OCI-LY7 (cell line): Measurements from ENCODE around the gene TMEM272. TPM values are rescaled to one million over a fixed set of nuclear protein-coding genes. Genes with fewer than 3 reads are reported as not detected.

Experiments used
- BruUV-seq: library from RNA; stranded (reverse); fragments of 400-500 nt; replicated peaks from 2 replicates; lab custom pipeline; 2021; lab: Mats Ljungman, UMichigan
- CTCF ChIA-PET: fragments of 300-600 bp; sonication (Branson Sonifier 250); formaldehyde crosslinking; loops from one replicate; lab custom pipeline; 2022; ENCODE audit warnings: antibody characterized with exemption; ENCODE audit not compliant: unreplicated experiment; lab: Charles Lee
- POLR2A ChIA-PET: fragments of 300-600 bp; sonication (Branson Sonifier 250); formaldehyde crosslinking; loops from one replicate; lab custom pipeline; 2022; ENCODE audit warnings: antibody characterized with exemption; lab: Charles Lee
- DNase-seq: peaks from one replicate; pipeline ENCODE4 v3.0.0-alpha.2; 2015; ENCODE audit warnings: low spot score
- H2AFZ ChIP-seq: fragments of 200-600 bp; sonication (generic), shearing (Covaris generic); 2 replicates; pipeline ENCODE4 v1.6.1; 2014; ENCODE audit warnings: mild to moderate bottlenecking, antibody characterized with exemption, low read length, moderate library complexity
- H3K27ac ChIP-seq: fragments of 200-600 bp; sonication (generic); 2 replicates; pipeline ENCODE4 v1.5.1; 2014; ENCODE audit warnings: mixed run types, low read depth, mild to moderate bottlenecking, moderate library complexity, low read length, inconsistent platforms; ENCODE audit not compliant: poor library complexity, severe bottlenecking
- H3K36me3 ChIP-seq: fragments of 200-600 bp; sonication (generic); 2 replicates; pipeline ENCODE4 v1.6.1; 2014; ENCODE audit warnings: mild to moderate bottlenecking, antibody characterized with exemption, low read length, moderate library complexity, mixed read lengths; ENCODE audit not compliant: insufficient read depth
- H3K4me1 ChIP-seq: fragments of 200-600 bp; sonication (generic); 2 replicates; pipeline ENCODE4 v1.5.1; 2014; ENCODE audit warnings: mild to moderate bottlenecking, low read length; ENCODE audit not compliant: insufficient read depth, poor library complexity, severe bottlenecking
- H3K4me2 ChIP-seq: fragments of 200-600 bp; sonication (generic); 2 replicates; pipeline ENCODE4 v1.6.1; 2014; ENCODE audit warnings: mild to moderate bottlenecking, low read length
- H3K4me3 ChIP-seq: fragments of 200-600 bp; sonication (generic); 2 replicates; pipeline ENCODE4 v1.5.1; 2014; ENCODE audit warnings: mild to moderate bottlenecking, low read depth, low read length; ENCODE audit not compliant: poor library complexity, severe bottlenecking
- H3K79me2 ChIP-seq: fragments of 200-600 bp; sonication (generic); 2 replicates; pipeline ENCODE4 v1.6.1; 2016; ENCODE audit warnings: low read depth, mild to moderate bottlenecking, low read length, moderate library complexity, mixed read lengths; ENCODE audit not compliant: insufficient read depth
- H3K9me2 ChIP-seq: fragments of 200-600 bp; sonication (generic); 2 replicates; pipeline ENCODE4 v1.6.1; 2016; ENCODE audit warnings: mild to moderate bottlenecking, low read length, mixed read lengths; ENCODE audit not compliant: insufficient read depth
- H3K9me3 ChIP-seq: fragments of 200-600 bp; sonication (generic); 2 replicates; pipeline ENCODE4 v1.6.1; 2014; ENCODE audit warnings: mild to moderate bottlenecking, mixed run types, low read length, mixed read lengths
- H4K20me1 ChIP-seq: fragments of 200-600 bp; sonication (generic); 2 replicates; pipeline ENCODE4 v1.6.1; 2014; ENCODE audit warnings: mild to moderate bottlenecking, antibody characterized with exemption, low read length, moderate library complexity, mixed read lengths; ENCODE audit not compliant: insufficient read depth
- EZH2phosphoT487 ChIP-seq: fragments of 200-600 bp; sonication (generic); IDR thresholded peaks from 2 replicates; pipeline ENCODE4 v1.6.1; 2018; ENCODE audit warnings: low read depth, borderline replicate concordance, mild to moderate bottlenecking, mixed run types, antibody characterized with exemption, low read length, moderate library complexity, mixed read lengths
- intact Hi-C: fragments of 100-400 bp; cut with micrococcal nuclease; formaldehyde crosslinking; loops from one replicate; pipeline ENCODE4 v1.10.0; 2022; ENCODE audit not compliant: unreplicated experiment
- total RNA-seq, 2 experiments: library from RNA; depleted of rRNA in 1 of 2; stranded (reverse); fragments of >200 nt in 1 of 2; shearing (Covaris generic) in 1 of 2; gene quantifications; 2 replicates each; pipeline ENCODE4 v1.2.3, GENCODE V29; 2014 to 2022
- TF ChIP-seq, protein P1 (sequence below): fragments of 200-600 bp; sonication (generic); conservative IDR thresholded peaks from 2 replicates; pipeline ENCODE4 v1.5.1; 2014; ENCODE audit warnings: mild to moderate bottlenecking, antibody characterized with exemption, low read length, moderate library complexity, mixed read lengths

Gene TMEM272
- total RNA-seq, 2 experiments from 2014 or later = 0.41 to 0.46 TPM

DNA sequence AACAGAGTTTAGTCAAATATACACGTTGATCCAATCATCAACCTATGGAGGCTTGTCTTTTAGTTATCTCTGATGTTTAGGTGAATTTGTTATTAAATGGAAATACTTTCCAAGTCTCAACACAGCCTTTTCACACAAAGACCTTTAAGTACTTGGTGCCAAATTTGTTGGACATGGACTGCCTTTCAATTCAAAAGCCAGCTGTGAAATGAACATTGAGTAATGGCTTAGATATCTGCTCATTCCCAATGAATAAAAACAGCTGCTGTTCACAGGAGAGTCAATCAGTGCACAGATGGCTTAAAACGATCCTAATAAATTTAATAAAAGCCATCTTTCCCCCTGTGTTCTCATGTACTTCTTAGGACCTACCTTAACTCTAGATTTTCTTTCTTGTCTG, 21.1 kb downstream of the TMEM272 start:
- POLR2A ChIA-PET = interaction anchor here (0.7 to 10.6 kb wide), 4 partner anchors 8 to 404 kb away, joined by 3 to 147 read pairs (median 26); no protein-coding TSS in a partner anchor

DNA sequence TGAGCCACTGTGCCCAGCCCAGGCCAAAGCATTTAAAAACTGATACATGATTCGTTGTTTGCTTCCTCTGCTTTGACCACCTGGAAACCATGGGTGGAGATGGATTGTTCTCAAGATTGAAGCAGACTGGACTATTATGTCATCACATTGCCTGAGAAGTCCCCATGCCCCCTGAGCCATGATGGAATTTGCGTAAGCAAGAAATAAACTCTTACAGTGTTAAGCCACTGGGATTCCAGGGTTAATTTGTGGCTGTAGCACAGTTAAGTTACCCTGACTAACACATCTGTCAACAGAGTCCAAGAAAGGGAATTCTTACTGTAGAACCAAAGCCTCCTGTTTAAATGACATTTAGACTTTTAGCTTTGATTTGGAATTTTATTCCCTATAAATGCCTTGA, 21.6 kb downstream of the TMEM272 start:
- intact Hi-C loops = loop anchor here (10.0 kb wide), 2 partner anchors 929 to 1229 kb away; no protein-coding TSS in a partner anchor
- TF ChIP-seq, protein P1, sequence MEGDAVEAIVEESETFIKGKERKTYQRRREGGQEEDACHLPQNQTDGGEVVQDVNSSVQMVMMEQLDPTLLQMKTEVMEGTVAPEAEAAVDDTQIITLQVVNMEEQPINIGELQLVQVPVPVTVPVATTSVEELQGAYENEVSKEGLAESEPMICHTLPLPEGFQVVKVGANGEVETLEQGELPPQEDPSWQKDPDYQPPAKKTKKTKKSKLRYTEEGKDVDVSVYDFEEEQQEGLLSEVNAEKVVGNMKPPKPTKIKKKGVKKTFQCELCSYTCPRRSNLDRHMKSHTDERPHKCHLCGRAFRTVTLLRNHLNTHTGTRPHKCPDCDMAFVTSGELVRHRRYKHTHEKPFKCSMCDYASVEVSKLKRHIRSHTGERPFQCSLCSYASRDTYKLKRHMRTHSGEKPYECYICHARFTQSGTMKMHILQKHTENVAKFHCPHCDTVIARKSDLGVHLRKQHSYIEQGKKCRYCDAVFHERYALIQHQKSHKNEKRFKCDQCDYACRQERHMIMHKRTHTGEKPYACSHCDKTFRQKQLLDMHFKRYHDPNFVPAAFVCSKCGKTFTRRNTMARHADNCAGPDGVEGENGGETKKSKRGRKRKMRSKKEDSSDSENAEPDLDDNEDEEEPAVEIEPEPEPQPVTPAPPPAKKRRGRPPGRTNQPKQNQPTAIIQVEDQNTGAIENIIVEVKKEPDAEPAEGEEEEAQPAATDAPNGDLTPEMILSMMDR = no peak
- no peak for TF ChIP-seq EZH2phosphoT487
- Histone ChIP-seq H3K27ac (peak overlapping the region; percentile 95), H3K9me2 (no peaks in the 10 kb centered on the region), H2AFZ (no peak overlapping the region), H4K20me1 (no peaks in the 10 kb centered on the region), H3K4me2 (peak overlapping the region; percentile 77), H3K36me3 (no peaks in the 10 kb centered on the region), H3K4me1 (peaks cover 95% of the 10 kb centered on the region), H3K4me3 (no peak overlapping the region), H3K79me2 (no peaks in the 10 kb centered on the region), H3K9me3 (no peaks in the 10 kb centered on the region)
- ChIA-PET CTCF (interaction anchor here (1.0 kb wide), 1 partner anchor 9 kb away, joined by 5 read pairs; no protein-coding TSS in a partner anchor), POLR2A (interaction anchor here (0.7 to 10.6 kb wide), 4 partner anchors 9 to 403 kb away, joined by 3 to 147 read pairs (median 26); no protein-coding TSS in a partner anchor)
- no peak for DNase-seq
- no TSS peak for BruUV-seq

More for the DNA sequence above, 21.1 kb downstream of the TMEM272 start:
- H4K20me1 ChIP-seq = no peaks in the 10 kb centered on the region
- no peak overlapping the region for H2AFZ ChIP-seq
- TF ChIP-seq EZH2phosphoT487 = no peak
- TF ChIP-seq, protein P1 = no peak
- DNase-seq = no peak
- H3K9me3 ChIP-seq = no peaks in the 10 kb centered on the region
- no TSS peak for BruUV-seq
- CTCF ChIA-PET = no interaction called here
- H3K79me2 ChIP-seq = no peaks in the 10 kb centered on the region
- peak overlapping the region; percentile 77 for H3K4me2 ChIP-seq
- H3K9me2 ChIP-seq = no peaks in the 10 kb centered on the region
- H3K4me1 ChIP-seq = peaks cover 100% of the 10 kb centered on the region
- no peak overlapping the region for H3K4me3 ChIP-seq
- intact Hi-C loops = loop anchor here (10.0 kb wide), 2 partner anchors 929 to 1229 kb away; no protein-coding TSS in a partner anchor
- no peaks in the 10 kb centered on the region for H3K36me3 ChIP-seq
- H3K27ac ChIP-seq = peak overlapping the region; percentile 95
